Osteocyte (in vitro differentiated cells): ENCODE data around the gene RFX4. TPM values are rescaled to one million over a fixed set of nuclear protein-coding genes. Genes with fewer than 3 reads are reported as not detected.
"Not testable (repeated sequence)": the region's sequence is repeated elsewhere in the genome, so short reads cannot be mapped to it uniquely, and the experiment has no call there.

Experiments
- DNase-seq: peaks from one replicate; pipeline ENCODE4 v3.0.0; 2021; ENCODE audit warnings: mixed read lengths; ENCODE audit not compliant: unreplicated experiment; ENCODE audit errors: extremely low spot score
- H3K27ac Mint-ChIP-seq: one replicate; pipeline ENCODE4 v1.8.0; 2021; ENCODE audit warnings: mild to moderate bottlenecking, mixed read lengths; ENCODE audit not compliant: unreplicated experiment
- H3K27me3 Mint-ChIP-seq: one replicate; pipeline ENCODE4 v1.8.0; 2021; ENCODE audit warnings: mixed read lengths; ENCODE audit not compliant: unreplicated experiment
- H3K36me3 Mint-ChIP-seq: one replicate; pipeline ENCODE4 v1.8.0; 2021; ENCODE audit warnings: mixed read lengths; ENCODE audit not compliant: unreplicated experiment
- H3K4me1 Mint-ChIP-seq: one replicate; pipeline ENCODE4 v1.8.0; 2021; ENCODE audit warnings: mixed read lengths; ENCODE audit not compliant: unreplicated experiment
- H3K4me3 Mint-ChIP-seq: one replicate; pipeline ENCODE4 v1.8.0; 2021; ENCODE audit warnings: mild to moderate bottlenecking, moderate library complexity, mixed read lengths; ENCODE audit not compliant: unreplicated experiment
- H3K9me3 Mint-ChIP-seq: one replicate; pipeline ENCODE4 v1.8.0; 2021; ENCODE audit warnings: mixed read lengths; ENCODE audit not compliant: unreplicated experiment
- total RNA-seq: library from RNA; stranded (reverse); gene quantifications from 2 replicates; pipeline ENCODE4 v1.2.1, GENCODE V29; 2021
- TF ChIP-seq, protein P1 (sequence below): fragments of 200-600 bp; sonication (generic); IDR thresholded peaks from 2 replicates; pipeline ENCODE4 v1.5.0; 2021; ENCODE audit warnings: antibody characterized with exemption, mild to moderate bottlenecking, moderate library complexity

The RFX4 gene
- total RNA-seq, 1 donor from 2014 or later: not detected

GRCh38 chr12:106601031-106601430 is 18.2 kb downstream of the RFX4 start:
- Mint-ChIP-seq H3K4me1 (no peaks in the 10 kb centered on the region), H3K4me3 (no peak overlapping the region), H3K36me3 (no peaks in the 10 kb centered on the region), H3K9me3 (no peaks in the 10 kb centered on the region), H3K27ac (no peak overlapping the region), H3K27me3 (peaks cover 37% of the 10 kb centered on the region)
- DNase-seq: no peak
- TF ChIP-seq, protein P1, sequence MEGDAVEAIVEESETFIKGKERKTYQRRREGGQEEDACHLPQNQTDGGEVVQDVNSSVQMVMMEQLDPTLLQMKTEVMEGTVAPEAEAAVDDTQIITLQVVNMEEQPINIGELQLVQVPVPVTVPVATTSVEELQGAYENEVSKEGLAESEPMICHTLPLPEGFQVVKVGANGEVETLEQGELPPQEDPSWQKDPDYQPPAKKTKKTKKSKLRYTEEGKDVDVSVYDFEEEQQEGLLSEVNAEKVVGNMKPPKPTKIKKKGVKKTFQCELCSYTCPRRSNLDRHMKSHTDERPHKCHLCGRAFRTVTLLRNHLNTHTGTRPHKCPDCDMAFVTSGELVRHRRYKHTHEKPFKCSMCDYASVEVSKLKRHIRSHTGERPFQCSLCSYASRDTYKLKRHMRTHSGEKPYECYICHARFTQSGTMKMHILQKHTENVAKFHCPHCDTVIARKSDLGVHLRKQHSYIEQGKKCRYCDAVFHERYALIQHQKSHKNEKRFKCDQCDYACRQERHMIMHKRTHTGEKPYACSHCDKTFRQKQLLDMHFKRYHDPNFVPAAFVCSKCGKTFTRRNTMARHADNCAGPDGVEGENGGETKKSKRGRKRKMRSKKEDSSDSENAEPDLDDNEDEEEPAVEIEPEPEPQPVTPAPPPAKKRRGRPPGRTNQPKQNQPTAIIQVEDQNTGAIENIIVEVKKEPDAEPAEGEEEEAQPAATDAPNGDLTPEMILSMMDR: no peak

DNA sequence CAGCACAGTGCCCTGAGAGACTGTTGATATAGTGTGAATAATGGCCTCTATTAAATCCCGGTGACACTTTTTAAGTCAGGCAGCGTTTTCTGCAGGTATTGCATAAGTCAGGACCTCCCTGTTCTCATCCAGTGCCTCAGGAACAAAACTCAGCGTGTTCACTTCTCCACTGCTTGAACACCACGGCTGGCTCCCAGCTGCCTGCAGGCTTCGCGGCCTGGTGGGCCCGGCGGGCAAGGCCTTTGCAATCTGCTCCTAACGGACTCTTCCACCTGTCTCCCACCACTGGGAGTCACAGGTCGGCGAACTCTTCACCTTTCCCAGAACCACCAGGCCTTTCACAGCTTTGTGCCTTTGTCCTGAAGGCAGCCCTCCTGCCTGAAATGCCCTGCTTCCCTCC is 18.7 kb downstream of the RFX4 start:
- Mint-ChIP-seq H3K27ac (no peak overlapping the region), H3K36me3 (no peaks in the 10 kb centered on the region), H3K4me3 (no peak overlapping the region), H3K4me1 (no peaks in the 10 kb centered on the region), H3K27me3 (peaks cover 38% of the 10 kb centered on the region), H3K9me3 (no peaks in the 10 kb centered on the region)
- TF ChIP-seq, protein P1: no peak
- no peak for DNase-seq

GRCh38 chr12:106602076-106602475 is 19.3 kb downstream of the RFX4 start:
- H3K4me1 Mint-ChIP-seq: no peaks in the 10 kb centered on the region
- H3K36me3 Mint-ChIP-seq: no peaks in the 10 kb centered on the region
- H3K4me3 Mint-ChIP-seq: no peak overlapping the region
- H3K27me3 Mint-ChIP-seq: peaks cover 40% of the 10 kb centered on the region
- no peak for DNase-seq
- TF ChIP-seq, protein P1: no peak
- H3K9me3 Mint-ChIP-seq: no peaks in the 10 kb centered on the region
- no peak overlapping the region for H3K27ac Mint-ChIP-seq

GRCh38 chr12:106605254-106605653 is 22.4 kb downstream of the RFX4 start:
- Mint-ChIP-seq H3K27ac (no peak overlapping the region), H3K27me3 (peaks cover 27% of the 10 kb centered on the region), H3K36me3 (no peaks in the 10 kb centered on the region), H3K4me1 (no peaks in the 10 kb centered on the region), H3K4me3 (no peak overlapping the region), H3K9me3 (peaks cover under 1% of the 10 kb centered on the region)
- TF ChIP-seq, protein P1: no peak
- DNase-seq: no peak

- H3K4me3 Mint-ChIP-seq, H3K4me1 Mint-ChIP-seq, H3K36me3 Mint-ChIP-seq, DNase-seq, H3K27ac Mint-ChIP-seq: not testable (repeated sequence)
- Mint-ChIP-seq H3K9me3 (peaks cover 23% of the 10 kb centered on the region), H3K27me3 (peaks cover 27% of the 10 kb centered on the region)
Observed at GRCh38 chr12:106620588-106620987, 37.8 kb downstream of the RFX4 start.

- no peak overlapping the region for H3K27ac Mint-ChIP-seq
- H3K27me3 Mint-ChIP-seq: no peaks in the 10 kb centered on the region
- no peak overlapping the region for H3K4me3 Mint-ChIP-seq
- H3K9me3 Mint-ChIP-seq: peaks cover 8% of the 10 kb centered on the region
- TF ChIP-seq, protein P1: no peak
- no peak for DNase-seq
- peaks cover 2% of the 10 kb centered on the region for H3K4me1 Mint-ChIP-seq
- H3K36me3 Mint-ChIP-seq: no peaks in the 10 kb centered on the region
Observed at GRCh38 chr12:106625976-106626375, 43.2 kb downstream of the RFX4 start.
